ENCODE measurements around the gene PLD1. TPM values are rescaled to one million over a fixed set of nuclear protein-coding genes. Genes with fewer than 3 reads are reported as not detected.
"Not testable (repeated sequence)": the region's sequence is repeated elsewhere in the genome, so short reads cannot be mapped to it uniquely, and the experiment has no call there.

PLD1 gene
- total and polyA plus RNA-seq, 10 donors: 3.0 to 75.2 (median 54.0) TPM

DNA sequence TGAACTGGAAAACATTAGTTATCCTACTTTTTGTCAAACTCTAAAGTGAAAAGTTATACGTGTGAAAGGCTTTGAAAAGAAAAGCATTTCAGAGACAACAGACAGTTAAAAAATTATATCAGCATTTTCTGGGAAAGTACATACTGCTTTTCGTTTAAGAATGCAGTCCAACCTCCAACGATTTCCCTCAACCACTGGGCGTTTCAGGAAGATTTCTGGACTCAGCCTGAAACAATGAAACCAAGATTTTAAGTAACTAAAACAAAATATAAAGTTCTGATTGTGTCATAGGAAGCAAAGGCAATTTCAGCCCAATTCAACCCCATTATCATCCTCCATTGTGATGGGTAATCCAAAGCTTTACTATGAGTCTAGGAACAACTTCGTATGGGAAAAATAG is 110.7 kb downstream of the PLD1 start:
- H3K9me3 ChIP-seq: peaks cover 0 to 14% (median 11%) of the 10 kb centered on the region in 8 donors
- H3K36me3 ChIP-seq: peaks cover 0 to 57% (median 0%) of the 10 kb centered on the region in 6 donors
- no peak for TF ChIP-seq POLR2AphosphoS5 (IDR thresholded peaks at IDR 0.05)
- TF ChIP-seq POLR2A (IDR thresholded peaks at IDR 0.05): no peak
- TF ChIP-seq, protein P1, sequence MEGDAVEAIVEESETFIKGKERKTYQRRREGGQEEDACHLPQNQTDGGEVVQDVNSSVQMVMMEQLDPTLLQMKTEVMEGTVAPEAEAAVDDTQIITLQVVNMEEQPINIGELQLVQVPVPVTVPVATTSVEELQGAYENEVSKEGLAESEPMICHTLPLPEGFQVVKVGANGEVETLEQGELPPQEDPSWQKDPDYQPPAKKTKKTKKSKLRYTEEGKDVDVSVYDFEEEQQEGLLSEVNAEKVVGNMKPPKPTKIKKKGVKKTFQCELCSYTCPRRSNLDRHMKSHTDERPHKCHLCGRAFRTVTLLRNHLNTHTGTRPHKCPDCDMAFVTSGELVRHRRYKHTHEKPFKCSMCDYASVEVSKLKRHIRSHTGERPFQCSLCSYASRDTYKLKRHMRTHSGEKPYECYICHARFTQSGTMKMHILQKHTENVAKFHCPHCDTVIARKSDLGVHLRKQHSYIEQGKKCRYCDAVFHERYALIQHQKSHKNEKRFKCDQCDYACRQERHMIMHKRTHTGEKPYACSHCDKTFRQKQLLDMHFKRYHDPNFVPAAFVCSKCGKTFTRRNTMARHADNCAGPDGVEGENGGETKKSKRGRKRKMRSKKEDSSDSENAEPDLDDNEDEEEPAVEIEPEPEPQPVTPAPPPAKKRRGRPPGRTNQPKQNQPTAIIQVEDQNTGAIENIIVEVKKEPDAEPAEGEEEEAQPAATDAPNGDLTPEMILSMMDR (IDR thresholded peaks at IDR 0.05 in 8 of 11, conservative IDR thresholded peaks at IDR 0.05 in 3 of 11): no peak
- peaks cover 0 to 5% (median 0%) of the 10 kb centered on the region in 6 donors for H3K4me1 ChIP-seq
- intact Hi-C loops (cut with DNase I; ENCODE audit: low total_unique reads): no loop called here
- peak overlapping the region in 1 of 8 donors; percentile 8 for H3K27ac ChIP-seq
- H3K4me3 ChIP-seq: no peak overlapping the region
- WGBS, 5 donors: 72 to 80% (median 75%) methylated on average over 5 of the region's 5 CpGs
- DNase-seq: no peak
- no peaks in the 10 kb centered on the region for H3K27me3 ChIP-seq (replicated peaks in 1 of 7)

DNA sequence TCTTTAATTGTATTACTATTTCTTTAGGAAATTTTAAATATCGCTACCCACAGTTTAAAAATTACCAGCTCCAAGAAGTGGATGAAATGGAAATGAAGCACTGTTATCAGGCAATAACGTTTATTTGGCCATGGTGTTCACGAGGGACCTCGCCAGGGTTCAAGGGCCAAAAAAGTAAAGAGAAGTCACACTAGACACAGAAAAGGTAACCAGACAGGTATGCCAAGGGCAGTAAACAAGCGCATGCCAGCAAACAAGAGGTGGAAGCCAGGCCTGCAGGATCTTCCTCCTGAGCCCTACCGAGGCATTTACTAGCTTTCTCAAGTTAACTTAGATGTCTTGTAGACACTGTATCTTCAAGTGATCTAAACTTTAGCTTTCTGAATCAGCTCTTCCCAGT is 113.5 kb downstream of the PLD1 start:
- H3K36me3 ChIP-seq: peaks cover 0 to 69% (median 0%) of the 10 kb centered on the region in 6 donors
- H3K4me1 ChIP-seq: peaks cover 0 to 5% (median 0%) of the 10 kb centered on the region in 6 donors
- H3K27ac ChIP-seq: no peak overlapping the region
- H3K4me3 ChIP-seq: no peak overlapping the region
- H3K27me3 ChIP-seq (replicated peaks in 1 of 7): no peaks in the 10 kb centered on the region
- TF ChIP-seq POLR2AphosphoS5 (IDR thresholded peaks at IDR 0.05) (no peak), POLR2A (IDR thresholded peaks at IDR 0.05) (no peak)
- TF ChIP-seq, protein P1 (IDR thresholded peaks at IDR 0.05 in 8 of 11, conservative IDR thresholded peaks at IDR 0.05 in 3 of 11): no peak
- 87 to 95% (median 91%) methylated on average over 6 of the region's 6 CpGs for WGBS, 5 donors
- intact Hi-C loops (cut with DNase I; ENCODE audit: low total_unique reads): no loop called here
- no peak for DNase-seq
- H3K9me3 ChIP-seq: no peaks in the 10 kb centered on the region

- H3K27me3 ChIP-seq (replicated peaks in 1 of 7): no peaks in the 10 kb centered on the region
- no peaks in the 10 kb centered on the region for H3K9me3 ChIP-seq
- TF ChIP-seq POLR2A (IDR thresholded peaks at IDR 0.05): no peak
- TF ChIP-seq, protein P1 (IDR thresholded peaks at IDR 0.05 in 8 of 11, conservative IDR thresholded peaks at IDR 0.05 in 3 of 11): no peak
- TF ChIP-seq POLR2AphosphoS5 (IDR thresholded peaks at IDR 0.05): no peak
- no peak for DNase-seq
- H3K27ac ChIP-seq: peak overlapping the region in 2 of 8 donors; percentile 7 to 30
- H3K4me3 ChIP-seq: no peak overlapping the region
- H3K36me3 ChIP-seq: peaks cover 0 to 70% (median 0%) of the 10 kb centered on the region in 6 donors
- 63 to 83% (median 81%) methylated on average over 1 of the region's 1 CpG for WGBS, 5 donors
- H3K4me1 ChIP-seq: peaks cover 0 to 15% (median 0%) of the 10 kb centered on the region in 6 donors
- intact Hi-C loops (cut with DNase I; ENCODE audit: low total_unique reads): no loop called here
Observed at GRCh38 chr3:171695426-171695825, 114.9 kb downstream of the PLD1 start.

GRCh38 chr3:171694888-171695287 is 115.4 kb downstream of the PLD1 start:
- Histone ChIP-seq H3K27me3 (replicated peaks in 1 of 7) (no peaks in the 10 kb centered on the region), H3K4me1 (peaks cover 0 to 15% (median 2%) of the 10 kb centered on the region in 6 donors), H3K4me3 (no peak overlapping the region), H3K27ac (no peak overlapping the region), H3K36me3 (peaks cover 0 to 70% (median 0%) of the 10 kb centered on the region in 6 donors), H3K9me3 (no peaks in the 10 kb centered on the region)
- DNase-seq: no peak
- intact Hi-C loops (cut with DNase I; ENCODE audit: low total_unique reads): no loop called here
- WGBS, 5 donors: 90 to 100% (median 93%) methylated on average over 1 of the region's 1 CpG
- TF ChIP-seq POLR2A (IDR thresholded peaks at IDR 0.05): no peak
- no peak for TF ChIP-seq POLR2AphosphoS5 (IDR thresholded peaks at IDR 0.05)
- TF ChIP-seq, protein P1 (IDR thresholded peaks at IDR 0.05 in 8 of 11, conservative IDR thresholded peaks at IDR 0.05 in 3 of 11): no peak

GRCh38 chr3:171692551-171692950 is 117.7 kb downstream of the PLD1 start:
- H3K27me3 ChIP-seq (replicated peaks in 1 of 7); H3K9me3 ChIP-seq; intact Hi-C loops (cut with DNase I; ENCODE audit: low total_unique reads); H3K4me3 ChIP-seq; DNase-seq: not testable (repeated sequence)
- Histone ChIP-seq H3K36me3 (peaks cover 0 to 75% (median 0%) of the 10 kb centered on the region in 6 donors), H3K4me1 (peaks cover 3 to 25% (median 7%) of the 10 kb centered on the region in 6 donors), H3K27ac (peak overlapping the region in 1 of 8 donors; percentile 5)
- 85 to 97% (median 91%) methylated on average over 9 of the region's 9 CpGs for WGBS, 5 donors
